ENCODE results near the gene RANGAP1.

RANGAP1 gene

DNA sequence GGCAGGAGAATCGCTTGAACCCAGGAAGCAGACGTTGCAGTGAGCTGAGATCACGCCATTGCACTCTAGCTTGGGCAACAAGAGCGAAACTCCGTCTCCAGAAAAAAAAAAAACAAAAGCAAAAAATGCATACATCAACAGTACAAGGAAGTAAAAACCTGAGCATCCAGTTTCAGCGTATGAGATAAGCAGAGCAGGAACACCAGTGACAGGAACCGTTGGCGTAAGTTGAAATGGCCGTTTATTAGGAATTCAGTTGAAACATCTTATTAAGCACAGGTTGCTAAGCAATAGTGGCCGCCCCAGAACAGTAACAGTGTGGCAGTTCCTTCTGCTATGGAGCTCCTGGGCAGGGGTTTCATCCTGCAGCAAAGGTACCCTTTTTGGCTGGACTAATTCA lies 84.8 kb downstream of the RANGAP1 start:
- Histone ChIP-seq H3K27ac (ENCODE audit: low read depth, low read length) (no peak overlapping the region), H3K36me3 (ENCODE audit: control insufficient read depth in 1 of 2, insufficient read depth in 2 of 2, low read length in 2 of 2) (no peaks in the 10 kb centered on the region), H3K9me3 (ENCODE audit: control insufficient read depth in 1 of 2, low read length in 2 of 2) (no peaks in the 10 kb centered on the region), H3K27me3 (ENCODE audit: control insufficient read depth in 1 of 2, insufficient read depth in 2 of 2, low read length in 2 of 2) (no peaks in the 10 kb centered on the region), H3K9ac (ENCODE audit: low read depth in 1 of 2, low read length in 2 of 2) (no peak overlapping the region), H3K4me3 (ENCODE audit: low read depth in 1 of 2, low read length in 2 of 2) (no peak overlapping the region), H3K4me1 (ENCODE audit: control insufficient read depth in 1 of 2, insufficient read depth in 2 of 2, low read length in 2 of 2) (peaks cover 3 to 37% of the 10 kb centered on the region in 2 donors)

GRCh38 chr22:41198027-41198580 lies 87.9 kb downstream of the RANGAP1 start:
- Histone ChIP-seq H3K36me3 (ENCODE audit: control insufficient read depth in 1 of 2, insufficient read depth in 2 of 2, low read length in 2 of 2) (no peaks in the 10 kb centered on the region), H3K4me1 (ENCODE audit: control insufficient read depth in 1 of 2, insufficient read depth in 2 of 2, low read length in 2 of 2) (peaks cover 3 to 24% of the 10 kb centered on the region in 2 donors), H3K9me3 (ENCODE audit: control insufficient read depth in 1 of 2, low read length in 2 of 2) (no peaks in the 10 kb centered on the region), H3K27ac (ENCODE audit: low read depth, low read length) (no peak overlapping the region), H3K27me3 (ENCODE audit: control insufficient read depth in 1 of 2, insufficient read depth in 2 of 2, low read length in 2 of 2) (no peaks in the 10 kb centered on the region), H3K4me3 (ENCODE audit: low read depth in 1 of 2, low read length in 2 of 2) (peak overlapping the region; percentile 81 to 87), H3K9ac (ENCODE audit: low read depth in 1 of 2, low read length in 2 of 2) (peak overlapping the region; percentile 19 to 55)

DNA sequence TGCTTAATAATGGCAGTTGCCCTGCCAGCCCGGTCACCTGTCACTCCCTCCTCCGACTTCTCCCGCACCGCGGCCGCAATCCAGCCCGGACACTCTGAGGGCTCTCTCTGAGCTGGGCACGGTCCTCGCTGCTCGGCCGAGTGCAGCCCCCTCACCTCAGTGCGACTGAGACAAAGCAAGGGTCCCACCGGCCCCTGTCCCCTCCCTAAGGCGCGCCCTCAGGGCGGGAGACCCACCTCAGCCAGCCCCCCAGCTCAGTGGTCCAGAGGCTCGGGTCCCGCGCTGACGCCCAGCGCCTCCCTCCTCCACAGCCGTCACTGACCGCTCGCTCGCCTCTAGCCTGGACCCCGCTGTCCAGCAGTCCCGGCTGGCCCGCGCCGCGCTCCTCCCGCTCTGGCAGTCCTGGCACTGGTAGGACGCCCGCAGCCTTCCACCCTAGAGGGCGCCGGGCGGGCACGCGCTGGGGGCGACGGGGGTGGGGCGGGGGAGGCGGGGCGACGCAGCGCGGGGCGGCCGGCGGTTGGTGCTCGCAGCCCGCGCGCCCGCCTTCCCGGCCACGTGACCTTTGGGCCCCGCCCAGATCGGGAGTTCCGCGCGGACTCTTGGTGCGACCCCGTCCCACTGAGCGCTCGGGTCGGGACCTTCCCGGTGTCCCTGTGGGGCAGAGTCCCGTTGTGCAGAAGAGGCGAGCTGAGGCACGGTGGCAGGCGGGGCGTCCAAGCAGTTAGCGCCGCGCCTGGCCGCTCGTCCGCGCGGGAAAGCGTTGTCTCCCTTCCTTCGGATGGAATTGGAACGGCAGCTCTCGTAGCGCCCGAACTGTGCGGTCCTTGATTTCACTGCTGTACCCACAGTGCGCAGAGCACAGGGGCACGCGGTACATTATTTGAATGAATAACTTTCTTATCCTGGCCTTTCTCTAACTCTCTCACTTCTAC lies 88.7 kb downstream of the RANGAP1 start:
- Histone ChIP-seq H3K4me1 (ENCODE audit: control insufficient read depth in 1 of 2, insufficient read depth in 2 of 2, low read length in 2 of 2) (peaks cover 3 to 24% of the 10 kb centered on the region in 2 donors), H3K36me3 (ENCODE audit: control insufficient read depth in 1 of 2, insufficient read depth in 2 of 2, low read length in 2 of 2) (no peaks in the 10 kb centered on the region), H3K9me3 (ENCODE audit: control insufficient read depth in 1 of 2, low read length in 2 of 2) (no peaks in the 10 kb centered on the region), H3K9ac (ENCODE audit: low read depth in 1 of 2, low read length in 2 of 2) (peak overlapping the region; percentile 33 to 60), H3K4me3 (ENCODE audit: low read depth in 1 of 2, low read length in 2 of 2) (peak overlapping the region; percentile 81 to 87), H3K27ac (ENCODE audit: low read depth, low read length) (no peak overlapping the region), H3K27me3 (ENCODE audit: control insufficient read depth in 1 of 2, insufficient read depth in 2 of 2, low read length in 2 of 2) (no peaks in the 10 kb centered on the region)

All from duodenal mucosa (tissue), 2 donors.